ENCODE results near the gene ME1. TPM values are rescaled to one million over a fixed set of nuclear protein-coding genes. Genes with fewer than 3 reads are reported as not detected.

The ME1 gene
- total RNA-seq, 1 donor from 2014 or later, result 2.9 TPM

Other genes starting within 250 kb of the ME1 start
- 40.8 TPM for gene PGM3, start 237.8 kb downstream of the ME1 start, total RNA-seq
- gene RWDD2A, start 237.7 kb downstream of the ME1 start, total RNA-seq, result 11.4 TPM
- gene PRSS35, start 81.5 kb upstream of the ME1 start, total RNA-seq, result 2.0 TPM

Measured in frontal cortex (tissue), 1 donor.